Adrenal gland (tissue), 12 donors: ENCODE data around the gene CALML5. TPM values are rescaled to one million over a fixed set of nuclear protein-coding genes. Genes with fewer than 3 reads are reported as not detected.

Experiments
- DNase-seq, 7 donors: peaks; one replicate each; pipeline ENCODE4 v3.0.0-alpha.2; 2019 to 2020
- H3K27ac ChIP-seq, 5 donors: fragments of 200-600 bp; sonication (generic) in 4 of 5; 1 replicate in 3 of 5; 2 replicates in 2 of 5; pipeline versions ENCODE4 v1.5.1 to v1.8.0; 2016 to 2020; ENCODE audit warnings: mild to moderate bottlenecking in 1 of 5
- H3K27me3 ChIP-seq: fragments of 200-600 bp; 2 replicates; pipeline ENCODE4 v1.8.0; 2021
- H3K36me3 ChIP-seq, 2 donors: fragments of 200-600 bp; replicated peaks in 1 of 2; 1 replicate in 1 of 2; 2 replicates in 1 of 2; pipeline versions ENCODE4 v1.5.1 to v1.8.0; 2018 to 2022
- H3K4me1 ChIP-seq, 2 donors: fragments of 200-600 bp; replicated peaks in 1 of 2; 1 replicate in 1 of 2; 2 replicates in 1 of 2; pipeline versions ENCODE4 v1.5.1 to v1.8.0; 2018 to 2021
- H3K4me3 ChIP-seq, 4 donors: fragments of 200-600 bp; sonication (generic) in 3 of 4; one replicate each; pipeline ENCODE4 v1.5.1; 2016 to 2018
- H3K9me3 ChIP-seq, 3 donors: fragments of 200-600 bp; sonication (generic) in 1 of 3; replicated peaks in 1 of 3; 1 replicate in 2 of 3; 2 replicates in 1 of 3; pipeline versions ENCODE4 v1.5.1 to v1.8.0; 2016 to 2021
- CTCF ChIP-seq, 6 experiments: fragments of 450-650 bp in 4 of 6; fragments of 200-600 bp in 2 of 6; sonication (generic) in 1 of 6; IDR thresholded peaks; 1 replicate in 5 of 6; 2 replicates in 1 of 6; pipeline versions ENCODE4 v1.5.1 to v1.8.0; 2016 to 2021; ENCODE audit warnings: antibody characterized with exemption in 6 of 6, mild to moderate bottlenecking in 2 of 6, moderate library complexity in 1 of 6
- POLR2A ChIP-seq, 2 donors: fragments of 450-650 bp; IDR thresholded peaks; one replicate each; pipeline ENCODE4 v1.6.1; 2017; ENCODE audit warnings: antibody characterized with exemption in 2 of 2, mild to moderate bottlenecking in 2 of 2, moderate library complexity in 1 of 2
- WGBS, 4 donors: extraction: QIAGEN DNeasy Blood & Tissue Kit in 2 of 4; methylation state at CpG; one replicate each; pipeline versions ENCODE4 v1.1.5 to v1.1.7; 2013 to 2017; 5-methylcytosine and 5-hydroxymethylcytosine counted together
- intact Hi-C, 2 donors: fragments of 100-400 bp; cut with DNase I; formaldehyde crosslinking; loops; one replicate each; pipeline versions ENCODE4 v1.14.1 to v1.15.0; 2022 to 2023
- polyA plus RNA-seq, 3 donors: library from polyadenylated mRNA; stranded (reverse); fragments of 200-250 nt in 2 of 3; fragments of 350-450 nt in 1 of 3; fragmentation: Illumina TruSeq in 1 of 3; extraction: RNeasy Lipid Tissue Mini Kit (QIAGEN cat#74804) in 1 of 3; gene quantifications; one replicate each; pipeline ENCODE4 v1.2.3, GENCODE V29; 2013 to 2014
- total RNA-seq, 9 donors: library from RNA; depleted of rRNA in 4 of 9; stranded (reverse); fragments of >200 nt in 4 of 9; fragments of 120-200 nt in 1 of 9; fragmentation: NEBNext Ultra II Directional in 1 of 9; extraction: Animal tissue kit (Norgen Biotek cat#: 25700) in 1 of 9; gene quantifications; one replicate each; pipeline versions ENCODE4 v1.1.0 to v1.2.4, GENCODE V29; 2013 to 2023
- donor health status: healthy with polysubstance abuse.
- donor health status: Bipolar disorder and iron deficiency.
- donor health status: DM: yes; HTN: yes; CAD: no.
- donor health status: DM: no; HTN: no; CAD: no.
- donor health status: DM: no; HTN: no; CAD: no.
- donor health status: DM: yes; HTN: yes; CAD: no.

CALML5 gene
- total and polyA plus RNA-seq, 12 donors = not detected

GRCh38 chr10:5536486-5537081 lies 37.2 kb upstream of the CALML5 start:
- intact Hi-C loops = no loop called here
- 88 to 94% (median 91%) methylated on average over 4 to 7 of the region's 7 CpGs for WGBS, 4 donors
- no peak for DNase-seq
- Histone ChIP-seq H3K4me3 (no peak overlapping the region), H3K9me3 (no peaks in the 10 kb centered on the region), H3K4me1 (no peaks in the 10 kb centered on the region), H3K27ac (no peak overlapping the region), H3K36me3 (no peaks in the 10 kb centered on the region), H3K27me3 (no peaks in the 10 kb centered on the region)
- TF ChIP-seq CTCF (IDR thresholded peaks at IDR 0.05) (no peak), POLR2A (IDR thresholded peaks at IDR 0.05) (no peak)

- intact Hi-C loops = no loop called here
- Histone ChIP-seq H3K4me1 (no peaks in the 10 kb centered on the region), H3K9me3 (no peaks in the 10 kb centered on the region), H3K27me3 (no peaks in the 10 kb centered on the region), H3K27ac (no peak overlapping the region), H3K4me3 (no peak overlapping the region), H3K36me3 (no peaks in the 10 kb centered on the region)
- DNase-seq = no peak
- WGBS, 4 donors = 65 to 74% (median 70%) methylated on average over 8 of the region's 8 CpGs
- no peak for TF ChIP-seq CTCF (IDR thresholded peaks at IDR 0.05)
- no peak for TF ChIP-seq POLR2A (IDR thresholded peaks at IDR 0.05)
Measured at GRCh38 chr10:5534880-5535856, 35.8 kb upstream of the CALML5 start.

- H3K27ac ChIP-seq = no peak overlapping the region
- no peaks in the 10 kb centered on the region for H3K36me3 ChIP-seq
- intact Hi-C loops = no loop called here
- no peak for DNase-seq
- WGBS, 4 donors = 84 to 89% (median 87%) methylated on average over 31 to 38 of the region's 38 CpGs
- no peaks in the 10 kb centered on the region for H3K9me3 ChIP-seq
- H3K4me1 ChIP-seq = no peaks in the 10 kb centered on the region
- no peaks in the 10 kb centered on the region for H3K27me3 ChIP-seq
- no peak overlapping the region for H3K4me3 ChIP-seq
- TF ChIP-seq POLR2A (IDR thresholded peaks at IDR 0.05) (no peak), CTCF (IDR thresholded peaks at IDR 0.05) (no peak)
Measured at GRCh38 chr10:5534051-5534821, 34.9 kb upstream of the CALML5 start.
